ENCODE results near the gene WFDC5.

WFDC5 gene

DNA sequence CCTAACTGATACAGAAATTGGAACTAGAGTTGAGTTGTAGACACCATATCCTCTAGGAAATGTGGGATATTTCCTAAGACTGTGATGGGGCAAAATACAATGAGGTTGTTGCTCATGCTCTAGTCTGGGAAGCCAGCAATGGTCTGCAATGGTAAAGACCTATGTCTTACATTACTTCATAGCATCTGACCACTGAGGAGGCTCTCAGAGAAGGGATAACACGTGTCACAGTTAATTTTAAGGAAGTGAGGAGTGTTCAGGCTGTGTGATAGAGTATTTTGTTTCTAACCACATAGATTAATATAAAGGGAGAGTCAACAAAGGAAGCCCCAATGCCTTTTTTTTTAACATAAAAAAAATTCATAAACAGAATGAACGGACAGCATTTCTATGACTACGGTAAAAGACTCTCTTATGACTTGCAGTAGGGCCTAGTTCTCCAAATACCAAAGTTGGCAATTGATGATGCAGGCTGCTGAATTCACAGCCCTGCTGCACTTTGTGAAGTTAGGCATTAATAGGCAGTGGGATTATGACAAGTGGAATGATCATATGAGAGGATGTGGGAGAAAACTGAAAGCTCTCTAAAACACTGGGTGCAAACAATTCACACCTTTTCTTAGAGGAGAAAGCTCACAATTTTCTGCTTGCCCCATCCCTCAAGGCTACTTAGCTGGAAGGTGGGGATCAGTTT is 27.7 kb downstream of the WFDC5 start:
- H3K4me3 ChIP-seq (ENCODE audit: low read depth, low read length), result no peak overlapping the region
- in situ Hi-C loops (cut with HindIII; ENCODE audit: low sequenced_read_pairs), result no loop called here
- TF ChIP-seq, protein P1, sequence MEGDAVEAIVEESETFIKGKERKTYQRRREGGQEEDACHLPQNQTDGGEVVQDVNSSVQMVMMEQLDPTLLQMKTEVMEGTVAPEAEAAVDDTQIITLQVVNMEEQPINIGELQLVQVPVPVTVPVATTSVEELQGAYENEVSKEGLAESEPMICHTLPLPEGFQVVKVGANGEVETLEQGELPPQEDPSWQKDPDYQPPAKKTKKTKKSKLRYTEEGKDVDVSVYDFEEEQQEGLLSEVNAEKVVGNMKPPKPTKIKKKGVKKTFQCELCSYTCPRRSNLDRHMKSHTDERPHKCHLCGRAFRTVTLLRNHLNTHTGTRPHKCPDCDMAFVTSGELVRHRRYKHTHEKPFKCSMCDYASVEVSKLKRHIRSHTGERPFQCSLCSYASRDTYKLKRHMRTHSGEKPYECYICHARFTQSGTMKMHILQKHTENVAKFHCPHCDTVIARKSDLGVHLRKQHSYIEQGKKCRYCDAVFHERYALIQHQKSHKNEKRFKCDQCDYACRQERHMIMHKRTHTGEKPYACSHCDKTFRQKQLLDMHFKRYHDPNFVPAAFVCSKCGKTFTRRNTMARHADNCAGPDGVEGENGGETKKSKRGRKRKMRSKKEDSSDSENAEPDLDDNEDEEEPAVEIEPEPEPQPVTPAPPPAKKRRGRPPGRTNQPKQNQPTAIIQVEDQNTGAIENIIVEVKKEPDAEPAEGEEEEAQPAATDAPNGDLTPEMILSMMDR (IDR thresholded peaks at IDR 0.05; ENCODE audit: low read depth, low read length), result no peak
- no peak for DNase-seq (ENCODE audit: low read depth, low spot score)

DNA sequence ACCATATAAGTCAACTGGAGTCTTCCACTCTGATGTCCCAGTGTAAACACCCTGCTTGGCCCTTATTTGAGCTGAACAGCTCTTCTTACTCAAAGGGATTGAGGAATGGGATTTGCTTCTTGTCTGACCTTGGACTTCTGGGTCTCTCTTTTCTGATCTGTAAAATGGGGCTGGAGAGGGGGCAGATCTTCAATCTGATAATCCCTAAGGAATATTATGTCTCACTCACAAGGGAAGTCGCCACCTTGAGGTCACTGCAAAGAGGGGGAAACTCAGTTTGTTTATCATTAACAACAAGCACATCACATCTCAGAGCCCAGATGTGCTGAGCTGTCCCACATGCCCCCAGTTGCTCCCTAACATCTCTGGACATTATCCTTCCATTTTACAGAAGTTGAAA is 29.1 kb downstream of the WFDC5 start:
- in situ Hi-C loops (cut with HindIII; ENCODE audit: low sequenced_read_pairs), result no loop called here
- TF ChIP-seq, protein P1 (IDR thresholded peaks at IDR 0.05; ENCODE audit: low read depth, low read length), result no peak

DNA sequence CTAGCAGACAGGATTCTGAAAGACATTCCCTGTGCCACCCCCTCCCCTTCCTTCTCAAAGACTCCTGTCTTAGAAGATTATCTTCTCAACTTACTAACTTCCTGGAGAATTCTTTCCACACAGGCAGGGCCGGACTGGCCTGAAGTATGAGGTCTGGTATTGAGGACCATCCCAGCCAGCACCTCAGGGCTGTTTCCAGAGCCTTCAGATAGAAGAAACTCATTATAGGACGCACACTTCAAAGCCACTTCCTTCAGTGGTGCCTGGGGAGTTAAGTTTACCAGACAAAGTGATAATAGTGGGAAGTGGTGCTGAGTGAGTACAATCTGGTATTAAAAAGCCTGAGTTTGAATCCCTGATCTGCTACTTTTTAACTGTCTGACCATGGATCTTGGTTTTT is 29.7 kb downstream of the WFDC5 start:
- H3K4me3 ChIP-seq (ENCODE audit: low read depth, low read length), result no peak overlapping the region
- no peak for DNase-seq (ENCODE audit: low read depth, low spot score)
- in situ Hi-C loops (cut with HindIII; ENCODE audit: low sequenced_read_pairs), result no loop called here
- TF ChIP-seq, protein P1 (IDR thresholded peaks at IDR 0.05; ENCODE audit: low read depth, low read length), result no peak

More for the DNA sequence above, 29.1 kb downstream of the WFDC5 start:
- H3K4me3 ChIP-seq (ENCODE audit: low read depth, low read length), result no peak overlapping the region
- DNase-seq (ENCODE audit: low read depth, low spot score), result no peak

DNA sequence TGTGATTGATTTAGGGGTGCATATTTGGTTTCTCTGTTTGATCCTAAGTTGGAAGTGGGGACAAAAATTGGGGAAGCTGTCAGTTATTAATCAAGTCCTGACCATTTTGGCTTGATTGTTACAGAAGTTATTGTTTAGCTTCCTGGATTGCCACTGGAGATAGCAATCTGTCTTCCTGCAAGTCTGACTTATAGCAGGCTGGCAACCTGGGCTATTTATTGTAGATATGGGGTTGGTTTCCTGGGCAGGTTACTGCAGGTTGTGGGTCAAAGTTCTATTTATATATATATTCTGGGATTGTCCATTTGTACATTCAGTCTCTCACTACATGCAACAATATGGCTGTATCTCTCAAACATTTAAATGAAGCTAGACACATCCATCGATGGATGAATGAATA is 31.8 kb downstream of the WFDC5 start:
- TF ChIP-seq, protein P1 (IDR thresholded peaks at IDR 0.05; ENCODE audit: low read depth, low read length), result no peak
- in situ Hi-C loops (cut with HindIII; ENCODE audit: low sequenced_read_pairs), result no loop called here
- DNase-seq (ENCODE audit: low read depth, low spot score), result no peak
- no peak overlapping the region for H3K4me3 ChIP-seq (ENCODE audit: low read depth, low read length)

DNA sequence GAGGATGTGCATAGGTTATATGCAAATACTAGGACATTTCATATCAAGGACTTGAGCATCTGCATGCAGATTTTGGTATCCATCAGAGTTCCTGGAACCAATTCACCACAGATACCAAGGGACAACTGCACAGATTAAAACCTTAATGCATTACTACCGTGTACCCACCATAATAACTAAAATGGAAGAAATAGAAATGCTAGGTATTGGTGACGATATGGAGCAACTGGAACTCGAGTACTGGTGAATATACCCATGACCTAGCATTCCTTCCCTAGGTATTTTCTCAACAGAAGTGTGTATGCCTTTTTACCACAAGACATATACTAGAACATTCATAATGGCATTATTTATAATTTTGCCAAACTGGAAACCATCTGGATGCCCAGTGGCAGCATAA is 32.5 kb downstream of the WFDC5 start:
- DNase-seq (ENCODE audit: low read depth, low spot score), result no peak
- in situ Hi-C loops (cut with HindIII; ENCODE audit: low sequenced_read_pairs), result no loop called here
- TF ChIP-seq, protein P1 (IDR thresholded peaks at IDR 0.05; ENCODE audit: low read depth, low read length), result no peak
- no peak overlapping the region for H3K4me3 ChIP-seq (ENCODE audit: low read depth, low read length)

DNA sequence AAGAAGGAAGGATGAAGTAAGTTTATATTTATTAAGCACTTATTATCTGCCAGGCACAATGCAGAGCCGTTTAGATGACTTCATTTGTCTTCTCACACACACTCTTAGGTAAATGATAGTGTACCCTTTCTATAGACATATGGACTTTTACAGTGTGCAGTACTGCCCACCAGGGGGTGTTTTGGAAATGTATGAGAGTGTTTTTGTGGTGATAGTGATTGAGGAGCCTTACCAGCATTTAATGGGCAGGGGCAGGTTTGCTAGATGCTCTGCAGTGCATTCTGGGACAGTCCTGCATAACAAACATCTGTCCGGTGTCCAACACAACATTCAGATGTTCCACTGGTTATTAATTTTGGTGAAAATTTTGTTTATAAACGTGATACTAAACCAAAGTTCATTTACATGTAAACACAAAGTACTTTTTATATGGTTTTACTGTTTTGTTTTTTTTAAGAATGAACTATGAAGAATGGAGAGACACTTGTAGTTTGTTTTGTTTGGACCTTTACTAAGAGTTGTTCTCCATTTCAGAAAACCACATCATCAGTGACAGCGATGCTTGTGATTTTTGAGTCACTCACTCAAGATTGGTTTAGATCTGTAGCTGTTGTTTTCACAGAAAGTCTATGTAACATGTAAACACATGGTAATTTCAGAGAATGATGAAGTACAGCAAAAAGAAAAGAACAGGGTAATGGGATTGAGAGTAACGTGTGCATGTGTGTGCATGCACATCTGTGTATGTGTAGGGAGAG is 33.9 kb downstream of the WFDC5 start:
- in situ Hi-C loops (cut with HindIII; ENCODE audit: low sequenced_read_pairs), result no loop called here
- H3K4me3 ChIP-seq (ENCODE audit: low read depth, low read length), result no peak overlapping the region
- DNase-seq (ENCODE audit: low read depth, low spot score), result no peak
- TF ChIP-seq, protein P1 (IDR thresholded peaks at IDR 0.05; ENCODE audit: low read depth, low read length), result peak; percentile 58
